Hepatocyte (in vitro differentiated cells): ENCODE data around the gene SLF2.

Experiments used
- CTCF ChIP-seq: fragments of 200-600 bp; sonication (generic); IDR thresholded peaks from 2 replicates; pipeline ENCODE4 v1.5.1; 2016; ENCODE audit warnings: antibody characterized with exemption, mild to moderate bottlenecking; ENCODE audit not compliant: poor library complexity
- EZH2 ChIP-seq: fragments of 200-600 bp; sonication (generic); IDR thresholded peaks from 2 replicates; pipeline ENCODE4 v1.6.1; 2016; ENCODE audit warnings: antibody characterized with exemption, mild to moderate bottlenecking, borderline replicate concordance

GRCh38 chr10:100976906-100977305 is 64.1 kb downstream of the SLF2 start:
- TF ChIP-seq CTCF (no peak), EZH2 (no peak)
